ENCODE data around the gene PI4KA. TPM values are rescaled to one million over a fixed set of nuclear protein-coding genes. Genes with fewer than 3 reads are reported as not detected.
A peak's percentile ranks its signal among the peaks of the same experiment; 100 is the strongest.

Gene PI4KA
- total and polyA plus RNA-seq, 2 donors, result 37.1 to 50.9 TPM

- no peak for DNase-seq (ENCODE audit: extremely low spot score)
- Histone ChIP-seq H3K27ac (ENCODE audit: low read depth) (no peak overlapping the region), H3K36me3 (ENCODE audit: insufficient read depth) (peaks cover 3% of the 10 kb centered on the region), H3K4me1 (ENCODE audit: insufficient read depth) (no peaks in the 10 kb centered on the region), H3K4me3 (ENCODE audit: low read depth, low read length) (no peak overlapping the region)
- whole genome bisulfite sequencing, result 92% methylated on average over 3 of the region's 3 CpGs
These were observed 73.2 kb downstream of the PI4KA start for GRCh38 chr22:20785415-20785814.

GRCh38 chr22:20783844-20784723 is 74.5 kb downstream of the PI4KA start:
- Histone ChIP-seq H3K4me3 (ENCODE audit: low read depth, low read length) (no peak overlapping the region), H3K4me1 (ENCODE audit: insufficient read depth) (no peaks in the 10 kb centered on the region), H3K36me3 (ENCODE audit: insufficient read depth) (no peaks in the 10 kb centered on the region), H3K27ac (ENCODE audit: low read depth) (no peak overlapping the region)
- no peak for DNase-seq (ENCODE audit: extremely low spot score)
- WGBS, result 73% methylated on average over 14 of the region's 14 CpGs

GRCh38 chr22:20783300-20783673 is 75.3 kb downstream of the PI4KA start:
- Histone ChIP-seq H3K27ac (ENCODE audit: low read depth) (no peak overlapping the region), H3K36me3 (ENCODE audit: insufficient read depth) (no peaks in the 10 kb centered on the region), H3K4me3 (ENCODE audit: low read depth, low read length) (no peak overlapping the region), H3K4me1 (ENCODE audit: insufficient read depth) (no peaks in the 10 kb centered on the region)
- WGBS, result 97% methylated on average over 3 of the region's 3 CpGs
- DNase-seq (ENCODE audit: extremely low spot score), result no peak

GRCh38 chr22:20782596-20783299 is 75.9 kb downstream of the PI4KA start:
- no peak for DNase-seq (ENCODE audit: extremely low spot score)
- WGBS, result 96% methylated on average over 4 of the region's 4 CpGs
- Histone ChIP-seq H3K36me3 (ENCODE audit: insufficient read depth) (no peaks in the 10 kb centered on the region), H3K4me3 (ENCODE audit: low read depth, low read length) (no peak overlapping the region), H3K4me1 (ENCODE audit: insufficient read depth) (no peaks in the 10 kb centered on the region), H3K27ac (ENCODE audit: low read depth) (no peak overlapping the region)

GRCh38 chr22:20782083-20782482 is 76.5 kb downstream of the PI4KA start:
- Histone ChIP-seq H3K36me3 (ENCODE audit: insufficient read depth) (no peaks in the 10 kb centered on the region), H3K4me1 (ENCODE audit: insufficient read depth) (no peaks in the 10 kb centered on the region), H3K27ac (ENCODE audit: low read depth) (no peak overlapping the region), H3K4me3 (ENCODE audit: low read depth, low read length) (no peak overlapping the region)
- WGBS, result 81% methylated on average over 4 of the region's 4 CpGs
- DNase-seq (ENCODE audit: extremely low spot score), result no peak

GRCh38 chr22:20781272-20781990 is 77.2 kb downstream of the PI4KA start:
- no peaks in the 10 kb centered on the region for H3K36me3 ChIP-seq (ENCODE audit: insufficient read depth)
- WGBS, result 87% methylated on average over 11 of the region's 11 CpGs
- H3K27ac ChIP-seq (ENCODE audit: low read depth), result no peak overlapping the region
- H3K4me3 ChIP-seq (ENCODE audit: low read depth, low read length), result no peak overlapping the region
- DNase-seq (ENCODE audit: extremely low spot score), result no peak
- H3K4me1 ChIP-seq (ENCODE audit: insufficient read depth), result no peaks in the 10 kb centered on the region

- 81% methylated on average over 5 of the region's 5 CpGs for WGBS
- H3K36me3 ChIP-seq (ENCODE audit: insufficient read depth), result no peaks in the 10 kb centered on the region
- no peak overlapping the region for H3K4me3 ChIP-seq (ENCODE audit: low read depth, low read length)
- no peak for DNase-seq (ENCODE audit: extremely low spot score)
- no peaks in the 10 kb centered on the region for H3K4me1 ChIP-seq (ENCODE audit: insufficient read depth)
- no peak overlapping the region for H3K27ac ChIP-seq (ENCODE audit: low read depth)
These were observed 78.8 kb downstream of the PI4KA start for GRCh38 chr22:20779818-20780158.

- Histone ChIP-seq H3K27ac (ENCODE audit: low read depth) (no peak overlapping the region), H3K36me3 (ENCODE audit: insufficient read depth) (no peaks in the 10 kb centered on the region), H3K4me3 (ENCODE audit: low read depth, low read length) (no peak overlapping the region), H3K4me1 (ENCODE audit: insufficient read depth) (no peaks in the 10 kb centered on the region)
- no peak for DNase-seq (ENCODE audit: extremely low spot score)
- WGBS, result 76% methylated on average over 25 of the region's 25 CpGs
These were observed 79.4 kb downstream of the PI4KA start for GRCh38 chr22:20779014-20779817.

GRCh38 chr22:20777420-20778177 is 81.0 kb downstream of the PI4KA start:
- peak; percentile 46 for DNase-seq (ENCODE audit: extremely low spot score)
- Histone ChIP-seq H3K36me3 (ENCODE audit: insufficient read depth) (no peaks in the 10 kb centered on the region), H3K27ac (ENCODE audit: low read depth) (peak overlapping the region; percentile 60), H3K4me1 (ENCODE audit: insufficient read depth) (no peaks in the 10 kb centered on the region), H3K4me3 (ENCODE audit: low read depth, low read length) (no peak overlapping the region)
- WGBS, result 78% methylated on average over 10 of the region's 10 CpGs

- WGBS, result 94% methylated on average over 17 of the region's 17 CpGs
- Histone ChIP-seq H3K4me1 (ENCODE audit: insufficient read depth) (no peaks in the 10 kb centered on the region), H3K27ac (ENCODE audit: low read depth) (no peak overlapping the region), H3K36me3 (ENCODE audit: insufficient read depth) (no peaks in the 10 kb centered on the region), H3K4me3 (ENCODE audit: low read depth, low read length) (no peak overlapping the region)
- no peak for DNase-seq (ENCODE audit: extremely low spot score)
These were observed 81.8 kb downstream of the PI4KA start for GRCh38 chr22:20776624-20777405.

- DNase-seq (ENCODE audit: extremely low spot score), result no peak
- WGBS, result 52% methylated on average over 4 of the region's 4 CpGs
- Histone ChIP-seq H3K27ac (ENCODE audit: low read depth) (no peak overlapping the region), H3K4me3 (ENCODE audit: low read depth, low read length) (no peak overlapping the region), H3K4me1 (ENCODE audit: insufficient read depth) (no peaks in the 10 kb centered on the region), H3K36me3 (ENCODE audit: insufficient read depth) (no peaks in the 10 kb centered on the region)
These were observed 83.2 kb downstream of the PI4KA start for GRCh38 chr22:20775342-20775895.

- Histone ChIP-seq H3K4me1 (ENCODE audit: insufficient read depth) (no peaks in the 10 kb centered on the region), H3K36me3 (ENCODE audit: insufficient read depth) (no peaks in the 10 kb centered on the region), H3K4me3 (ENCODE audit: low read depth, low read length) (no peak overlapping the region), H3K27ac (ENCODE audit: low read depth) (no peak overlapping the region)
- WGBS, result 90% methylated on average over 4 of the region's 4 CpGs
- no peak for DNase-seq (ENCODE audit: extremely low spot score)
These were observed 83.7 kb downstream of the PI4KA start for GRCh38 chr22:20774882-20775281.

Data from urinary bladder (tissue), 4 donors.